HEK293T (cell line): ENCODE measurements around the gene MAP4K1.

Experiments
- ARNT ChIP-seq: fragments of 450-650 bp; IDR thresholded peaks from 2 replicates; pipeline ENCODE4 v1.6.1; 2017; ENCODE audit warnings: mild to moderate bottlenecking
- BHLHE40 ChIP-seq: fragments of 450-650 bp; IDR thresholded peaks from 2 replicates; pipeline ENCODE4 v1.6.1; 2016; ENCODE audit warnings: mild to moderate bottlenecking, moderate library complexity, borderline replicate concordance
- ELF4 ChIP-seq: fragments of 450-650 bp; IDR thresholded peaks from 2 replicates; pipeline ENCODE4 v1.6.1; 2017; ENCODE audit warnings: antibody characterized with exemption
- FOXA1 ChIP-seq: fragments of 450-650 bp; IDR thresholded peaks from 2 replicates; pipeline ENCODE4 v1.6.1; 2016; ENCODE audit warnings: mild to moderate bottlenecking
- FOXK2 ChIP-seq: fragments of 450-650 bp; IDR thresholded peaks from 2 replicates; pipeline ENCODE4 v1.6.1; 2016; ENCODE audit warnings: mild to moderate bottlenecking
- FOXM1 ChIP-seq: fragments of 450-650 bp; IDR thresholded peaks from 2 replicates; pipeline ENCODE4 v1.6.1; 2017; ENCODE audit warnings: mild to moderate bottlenecking, borderline replicate concordance
- HDGF ChIP-seq: fragments of 450-650 bp; IDR thresholded peaks from 2 replicates; pipeline ENCODE4 v1.6.1; 2017; ENCODE audit warnings: antibody characterized with exemption, borderline replicate concordance
- L3MBTL2 ChIP-seq: fragments of 450-650 bp; conservative IDR thresholded peaks from 2 replicates; pipeline ENCODE4 v1.6.1; 2016; ENCODE audit warnings: mild to moderate bottlenecking
- NFRKB ChIP-seq: fragments of 450-650 bp; IDR thresholded peaks from 2 replicates; pipeline ENCODE4 v1.6.1; 2016; ENCODE audit warnings: mild to moderate bottlenecking, moderate library complexity
- PKNOX1 ChIP-seq: fragments of 450-650 bp; IDR thresholded peaks from 2 replicates; pipeline ENCODE4 v1.6.1; 2016
- SP1 ChIP-seq: fragments of 450-650 bp; IDR thresholded peaks from 2 replicates; pipeline ENCODE4 v1.6.1; 2017
- SUZ12 ChIP-seq: fragments of 450-650 bp; IDR thresholded peaks from 2 replicates; pipeline ENCODE4 v1.6.1; 2016; ENCODE audit warnings: mild to moderate bottlenecking
- TARDBP ChIP-seq: fragments of 450-650 bp; IDR thresholded peaks from 2 replicates; pipeline ENCODE4 v1.6.1; 2016
- ZNF384 ChIP-seq: fragments of 450-650 bp; IDR thresholded peaks from 2 replicates; pipeline ENCODE4 v1.6.1; 2016

- TF ChIP-seq ELF4 (no peak), FOXM1 (no peak), HDGF (no peak), FOXA1 (no peak), NFRKB (no peak), L3MBTL2 (no peak), SUZ12 (no peak), FOXK2 (no peak), PKNOX1 (no peak), ARNT (no peak), TARDBP (no peak), ZNF384 (no peak), SP1 (no peak), BHLHE40 (no peak)
Measured at GRCh38 chr19:38563475-38563874, 54.3 kb downstream of the MAP4K1 start.
